Endothelial cell of umbilical vein (primary cell): ENCODE measurements around the gene DMD.

Experiments used
- MYC ChIP-seq: IDR thresholded peaks from one replicate; pipeline ENCODE4 v1.6.1; 2011; ENCODE audit warnings: mild to moderate bottlenecking, low read depth, low read length
- POLR2A ChIP-seq: IDR thresholded peaks from 2 replicates; pipeline ENCODE4 v1.6.1; 2012; ENCODE audit warnings: low read depth, mild to moderate bottlenecking, control low read depth, low read length

DNA sequence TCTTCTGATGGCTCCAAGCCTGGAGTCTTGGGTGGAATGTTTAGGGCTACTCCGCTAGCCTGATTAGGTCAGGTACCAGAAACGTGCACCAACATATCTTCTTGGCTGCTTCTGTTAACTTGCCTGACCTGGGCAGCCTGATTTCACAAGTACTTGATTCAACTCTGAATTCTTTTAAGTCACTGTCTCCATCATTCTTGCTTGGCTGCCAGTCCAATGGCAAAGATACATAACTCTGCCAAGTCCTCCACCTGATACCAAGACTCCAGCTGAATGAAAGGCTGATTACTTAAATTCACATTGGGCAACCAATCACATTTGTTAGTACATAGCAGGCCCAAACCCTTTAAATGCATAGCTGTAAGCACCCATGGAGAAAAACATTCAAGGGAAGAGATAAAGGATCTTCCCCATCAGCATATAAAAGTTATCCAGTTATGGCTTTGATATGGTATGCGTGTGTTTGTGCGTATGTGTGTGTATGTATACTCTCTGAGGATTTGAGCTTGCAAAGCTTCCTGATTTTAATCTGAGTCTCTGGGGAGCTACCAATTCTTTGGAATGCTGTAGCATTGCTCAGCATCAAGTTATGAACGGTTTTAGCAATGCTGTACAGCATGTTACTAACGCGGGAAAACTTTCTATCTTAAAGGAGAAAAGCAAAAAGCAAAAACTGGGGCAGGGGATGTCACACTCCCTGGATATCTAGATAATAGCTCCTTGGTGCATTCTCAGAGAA lies 917.2 kb downstream of the DMD start:
- TF ChIP-seq MYC, result no peak
- no peak for TF ChIP-seq POLR2A
